GM12875 (cell line): ENCODE measurements around the gene KCNK17.

Experiments used
- H3K4me3 ChIP-seq: one replicate; pipeline ENCODE4 v1.5.1; 2011; ENCODE audit warnings: low read depth, low read length, control low read depth
- CTCF ChIP-seq: IDR thresholded peaks from 2 replicates; pipeline ENCODE4 v1.5.1; 2011; ENCODE audit warnings: low read depth, mild to moderate bottlenecking, control low read depth, inconsistent platforms, low read length, moderate library complexity, borderline replicate concordance; ENCODE audit not compliant: insufficient read depth

KCNK17 gene

GRCh38 chr6:39269961-39270360 lies 44.3 kb downstream of the KCNK17 start:
- no peak for TF ChIP-seq CTCF
- no peak overlapping the region for H3K4me3 ChIP-seq

- no peak for TF ChIP-seq CTCF
- H3K4me3 ChIP-seq = no peak overlapping the region
Observed at GRCh38 chr6:39268721-39269120, 45.5 kb downstream of the KCNK17 start.

GRCh38 chr6:39268171-39268570 lies 46.0 kb downstream of the KCNK17 start:
- no peak for TF ChIP-seq CTCF
- H3K4me3 ChIP-seq = no peak overlapping the region

GRCh38 chr6:39266782-39267355 lies 47.4 kb downstream of the KCNK17 start:
- TF ChIP-seq CTCF = no peak
- H3K4me3 ChIP-seq = no peak overlapping the region

- no peak for TF ChIP-seq CTCF
- H3K4me3 ChIP-seq = no peak overlapping the region
Observed at GRCh38 chr6:39266375-39266774, 47.8 kb downstream of the KCNK17 start.

GRCh38 chr6:39263303-39264037 lies 50.7 kb downstream of the KCNK17 start:
- no peak overlapping the region for H3K4me3 ChIP-seq
- no peak for TF ChIP-seq CTCF

GRCh38 chr6:39261751-39262150 lies 52.5 kb downstream of the KCNK17 start:
- no peak for TF ChIP-seq CTCF
- no peak overlapping the region for H3K4me3 ChIP-seq
